Fibroblast of lung (primary cell): ENCODE measurements around the gene ERVW-1. TPM values are rescaled to one million over a fixed set of nuclear protein-coding genes. Genes with fewer than 3 reads are reported as not detected.
"Not testable (repeated sequence)": the region's sequence is repeated elsewhere in the genome, so short reads cannot be mapped to it uniquely, and the experiment has no call there.

Experiments
- DNase-seq, 2 donors: peaks; one replicate each; pipeline versions ENCODE4 v3.0.0 to v3.0.0-alpha.2; 2010; ENCODE audit warnings: low read depth in 2 of 2
- H2AFZ ChIP-seq: 2 replicates; pipeline ENCODE4 v1.5.1; 2012; ENCODE audit warnings: low read length, control low read depth, inconsistent platforms
- H3K27ac ChIP-seq: 2 replicates; pipeline ENCODE4 v1.5.1; 2011; ENCODE audit warnings: low read length, control low read depth; ENCODE audit not compliant: insufficient read depth
- H3K27me3 ChIP-seq: 2 replicates; pipeline ENCODE4 v1.5.1; 2011; ENCODE audit warnings: mild to moderate bottlenecking, low read length; ENCODE audit not compliant: control insufficient read depth, insufficient read depth
- H3K36me3 ChIP-seq: 2 replicates; pipeline ENCODE4 v1.5.1; 2011; ENCODE audit warnings: low read length; ENCODE audit not compliant: control insufficient read depth, insufficient read depth
- H3K4me1 ChIP-seq: 2 replicates; pipeline ENCODE4 v1.5.1; 2011; ENCODE audit warnings: low read length; ENCODE audit not compliant: control insufficient read depth, insufficient read depth; ENCODE audit errors: extremely low read depth
- H3K4me2 ChIP-seq: 2 replicates; pipeline ENCODE4 v1.5.1; 2011; ENCODE audit warnings: low read length, control low read depth; ENCODE audit not compliant: insufficient read depth; ENCODE audit errors: extremely low read depth
- H3K4me3 ChIP-seq, 4 experiments: fragments of 200-600 bp in 1 of 4; sonication (generic) in 1 of 4; replicated peaks in 1 of 4; 2 replicates each; pipeline ENCODE4 v1.5.1; 2011 to 2016; ENCODE audit warnings: low read length in 4 of 4, low read depth in 3 of 4, mild to moderate bottlenecking in 3 of 4, control low read depth in 2 of 4, inconsistent platforms in 1 of 4, mixed read lengths in 1 of 4; ENCODE audit not compliant: insufficient read depth in 1 of 4; ENCODE audit errors: control extremely low read depth in 1 of 4
- H3K79me2 ChIP-seq: 2 replicates; pipeline ENCODE4 v1.5.1; 2012; ENCODE audit warnings: mild to moderate bottlenecking, low read length, inconsistent platforms; ENCODE audit not compliant: control insufficient read depth, insufficient read depth
- H3K9ac ChIP-seq: 2 replicates; pipeline ENCODE4 v1.5.1; 2011; ENCODE audit warnings: mild to moderate bottlenecking, low read length, control low read depth; ENCODE audit not compliant: insufficient read depth
- H3K9me3 ChIP-seq: 2 replicates; pipeline ENCODE4 v1.5.1; 2012; ENCODE audit warnings: low read depth, low read length; ENCODE audit not compliant: control insufficient read depth, insufficient read depth
- H4K20me1 ChIP-seq: 2 replicates; pipeline ENCODE4 v1.5.1; 2011; ENCODE audit warnings: low read length; ENCODE audit not compliant: control insufficient read depth, insufficient read depth; ENCODE audit errors: extremely low read depth
- CTCF ChIP-seq, 2 donors: IDR thresholded peaks in 1 of 2; conservative IDR thresholded peaks in 1 of 2; 1 replicate in 1 of 2; 2 replicates in 1 of 2; pipeline ENCODE4 v1.5.1; 2011 to 2012; ENCODE audit warnings: low read length in 2 of 2, control low read depth in 1 of 2, inconsistent platforms in 1 of 2, low read depth in 1 of 2, mild to moderate bottlenecking in 1 of 2
- EZH2 ChIP-seq: IDR thresholded peaks from 2 replicates; pipeline ENCODE4 v1.5.1; 2012; ENCODE audit warnings: low read length, control low read depth, mild to moderate bottlenecking; ENCODE audit errors: missing control alignments
- polyA minus RNA-seq: library from RNA; depleted of rRNA, polyadenylated mRNA; stranded (reverse); fragments of >200 nt; gene quantifications from 2 replicates; pipeline ENCODE4 v1.2.3, GENCODE V29; 2011; ENCODE audit warnings: low replicate concordance
- polyA plus RNA-seq, 2 donors: library from polyadenylated mRNA; depleted of rRNA in 1 of 2; stranded (reverse) in 1 of 2; unstranded in 1 of 2; fragments of >200 nt; gene quantifications; 2 replicates each; pipeline ENCODE4 v1.2.1, GENCODE V29; 2011 to 2012; ENCODE audit warnings: missing spikeins in 1 of 2
- total RNA-seq: library from RNA; depleted of rRNA; stranded (reverse); fragments of >200 nt; gene quantifications from 2 replicates; pipeline ENCODE4 v1.2.1, GENCODE V29; 2014

The ERVW-1 gene
- total RNA-seq (not detected in 2 replicates), polyA plus RNA-seq (not detected in 2 replicates), polyA minus RNA-seq (not detected in 2 replicates)
- 0.08 TPM in 1 of 2 replicates, not detected in the other for polyA plus RNA-seq (2012)

- not testable (repeated sequence) for H4K20me1 ChIP-seq, H3K36me3 ChIP-seq, H3K79me2 ChIP-seq, H3K27ac ChIP-seq, H3K9me3 ChIP-seq, H3K9ac ChIP-seq, H3K4me1 ChIP-seq, H3K27me3 ChIP-seq, H3K4me3 ChIP-seq, DNase-seq, H2AFZ ChIP-seq, H3K4me2 ChIP-seq
These were observed at the start of gene ERVW-1 for GRCh38 chr7:92477681-92478080. Gene ERVW-1, minus strand, starts transcription at chr7:92477946. Its CDS starts 7,565 bp downstream, at chr7:92470381.

GRCh38 chr7:92523110-92523509 is 45.4 kb upstream of the ERVW-1 start:
- no peak for DNase-seq
- no peaks in the 10 kb centered on the region for H3K79me2 ChIP-seq
- H4K20me1 ChIP-seq = no peaks in the 10 kb centered on the region
- H2AFZ ChIP-seq = no peak overlapping the region
- H3K4me2 ChIP-seq = no peak overlapping the region
- no peak for TF ChIP-seq EZH2
- TF ChIP-seq CTCF (conservative IDR thresholded peaks at IDR 0.05 in 1 of 2, IDR thresholded peaks at IDR 0.05 in 1 of 2; ENCODE audit: low read depth in 1 of 2, low read length in 2 of 2) = no peak
- no peak overlapping the region for H3K4me3 ChIP-seq
- H3K4me1 ChIP-seq = no peaks in the 10 kb centered on the region
- H3K9ac ChIP-seq = no peak overlapping the region
- H3K36me3 ChIP-seq = no peaks in the 10 kb centered on the region
- H3K27ac ChIP-seq = no peak overlapping the region
- H3K9me3 ChIP-seq = no peaks in the 10 kb centered on the region
- no peaks in the 10 kb centered on the region for H3K27me3 ChIP-seq

GRCh38 chr7:92520024-92520423 is 42.3 kb upstream of the ERVW-1 start:
- no peaks in the 10 kb centered on the region for H4K20me1 ChIP-seq

More at GRCh38 chr7:92520024-92520423, 42.3 kb upstream of the ERVW-1 start:
- DNase-seq = no peak
- no peak overlapping the region for H3K27ac ChIP-seq
- TF ChIP-seq CTCF (conservative IDR thresholded peaks at IDR 0.05 in 1 of 2, IDR thresholded peaks at IDR 0.05 in 1 of 2; ENCODE audit: low read depth in 1 of 2, low read length in 2 of 2) = no peak
- no peak for TF ChIP-seq EZH2
- H3K4me2 ChIP-seq = no peak overlapping the region
- no peaks in the 10 kb centered on the region for H3K27me3 ChIP-seq
- H2AFZ ChIP-seq = no peak overlapping the region
- H3K4me1 ChIP-seq = no peaks in the 10 kb centered on the region
- no peaks in the 10 kb centered on the region for H3K36me3 ChIP-seq
- no peak overlapping the region for H3K4me3 ChIP-seq
- H3K79me2 ChIP-seq = no peaks in the 10 kb centered on the region
- H3K9ac ChIP-seq = no peak overlapping the region
- H3K9me3 ChIP-seq = no peaks in the 10 kb centered on the region
